ENCODE results near the gene RYR2.

RYR2 gene

DNA sequence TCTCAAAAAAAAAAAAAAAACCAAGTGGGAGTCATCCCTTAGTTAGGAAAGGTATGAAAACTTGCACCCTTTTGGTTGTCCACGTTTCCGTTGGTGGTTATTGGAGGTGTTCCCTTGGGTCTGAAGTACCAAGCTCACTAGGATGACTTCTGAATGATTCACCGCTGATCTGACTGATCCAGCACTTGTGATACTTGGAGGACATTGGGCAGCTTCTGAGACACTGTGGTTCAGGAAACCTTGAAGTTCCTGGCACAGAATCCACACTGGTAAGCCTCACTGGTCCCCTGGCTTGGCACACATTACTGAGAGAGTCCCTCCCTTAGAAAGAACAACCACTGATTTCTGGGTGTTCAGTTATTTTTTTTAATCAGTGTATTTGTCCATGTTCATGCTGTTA lies 91.9 kb downstream of the RYR2 start:
- Histone ChIP-seq H4K91ac (ENCODE audit: low read depth, low read length) (no peak overlapping the region), H3K18ac (ENCODE audit: low read length) (no peak overlapping the region), H3K4me3 (ENCODE audit: low read depth, low read length) (no peak overlapping the region), H3K36me3 (ENCODE audit: control insufficient read depth in 1 of 2, insufficient read depth in 2 of 2, low read length in 2 of 2) (peaks cover 0 to 3% of the 10 kb centered on the region in 2 experiments), H3K27ac (ENCODE audit: low read depth, low read length) (no peak overlapping the region), H4K8ac (ENCODE audit: low read depth, low read length) (no peak overlapping the region), H2AK5ac (ENCODE audit: low read length) (no peak overlapping the region), H3K14ac (ENCODE audit: low read length) (no peak overlapping the region), H3K27me3 (ENCODE audit: insufficient read depth, low read length) (no peaks in the 10 kb centered on the region), H3K79me1 (ENCODE audit: low read length) (no peaks in the 10 kb centered on the region), H3K9me3 (ENCODE audit: insufficient read depth, low read depth, low read length) (peaks cover 4% of the 10 kb centered on the region), H2BK120ac (ENCODE audit: insufficient read depth, low read length, poor library complexity) (no peak overlapping the region), H4K12ac (ENCODE audit: low read depth, low read length) (no peak overlapping the region), H2BK12ac (ENCODE audit: low read length) (no peak overlapping the region), H3K79me2 (ENCODE audit: control insufficient read depth, insufficient read depth, low read length, poor library complexity) (peaks cover 2% of the 10 kb centered on the region), H3K4me1 (ENCODE audit: control insufficient read depth in 1 of 2, insufficient read depth in 2 of 2, low read length in 2 of 2) (no peaks in the 10 kb centered on the region), H2AFZ (ENCODE audit: insufficient read depth, low read length, poor library complexity) (no peak overlapping the region), H2BK5ac (ENCODE audit: low read depth, low read length, poor library complexity) (no peak overlapping the region), H3K9ac (ENCODE audit: low read length) (no peak overlapping the region), H3K4me2 (ENCODE audit: low read length) (no peak overlapping the region), H3K23ac (ENCODE audit: low read length) (no peak overlapping the region), H3K4ac (ENCODE audit: low read depth, low read length) (no peak overlapping the region)
- no peak for DNase-seq
- no CpG with 5 or more reads among the region's 3 CpGs for WGBS (ENCODE audit: extremely low coverage, insufficient coverage, insufficient read length)

DNA sequence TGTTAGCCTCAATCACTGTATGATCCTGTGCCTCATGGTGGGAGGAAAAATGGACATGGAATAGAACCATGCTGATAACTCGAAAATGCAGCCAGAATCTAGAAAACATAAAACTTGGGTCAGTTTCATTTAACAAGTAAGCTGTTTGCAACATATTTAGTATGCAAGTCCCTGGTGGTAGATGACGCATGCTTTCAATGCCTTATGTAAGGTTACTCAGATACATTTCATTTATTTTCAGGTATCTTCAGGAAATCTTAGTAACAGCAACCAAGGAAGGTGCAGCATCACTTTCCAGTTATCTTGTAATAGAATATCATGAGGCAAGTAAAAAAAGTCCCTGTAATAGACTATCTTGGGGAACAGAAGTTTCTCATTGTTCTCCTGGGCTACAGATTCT lies 92.9 kb downstream of the RYR2 start:
- H3K9me3 ChIP-seq (ENCODE audit: insufficient read depth, low read depth, low read length): peaks cover 4% of the 10 kb centered on the region
- WGBS (ENCODE audit: extremely low coverage, insufficient coverage, insufficient read length): no CpG with 5 or more reads among the region's 2 CpGs
- no peaks in the 10 kb centered on the region for H3K79me1 ChIP-seq (ENCODE audit: low read length)
- no peak overlapping the region for H3K23ac ChIP-seq (ENCODE audit: low read length)
- no peaks in the 10 kb centered on the region for H3K4me1 ChIP-seq (ENCODE audit: control insufficient read depth in 1 of 2, insufficient read depth in 2 of 2, low read length in 2 of 2)
- peaks cover 0 to 3% of the 10 kb centered on the region in 2 experiments for H3K36me3 ChIP-seq (ENCODE audit: control insufficient read depth in 1 of 2, insufficient read depth in 2 of 2, low read length in 2 of 2)
- peaks cover 2% of the 10 kb centered on the region for H3K79me2 ChIP-seq (ENCODE audit: control insufficient read depth, insufficient read depth, low read length, poor library complexity)
- no peak overlapping the region for H4K12ac ChIP-seq (ENCODE audit: low read depth, low read length)
- no peak overlapping the region for H4K91ac ChIP-seq (ENCODE audit: low read depth, low read length)
- H3K4me3 ChIP-seq (ENCODE audit: low read depth, low read length): no peak overlapping the region
- H2BK12ac ChIP-seq (ENCODE audit: low read length): no peak overlapping the region
- no peak overlapping the region for H2AK5ac ChIP-seq (ENCODE audit: low read length)
- no peak for DNase-seq
- H2AFZ ChIP-seq (ENCODE audit: insufficient read depth, low read length, poor library complexity): no peak overlapping the region
- no peak overlapping the region for H3K4ac ChIP-seq (ENCODE audit: low read depth, low read length)
- H3K27me3 ChIP-seq (ENCODE audit: insufficient read depth, low read length): no peaks in the 10 kb centered on the region
- no peak overlapping the region for H3K18ac ChIP-seq (ENCODE audit: low read length)
- no peak overlapping the region for H3K14ac ChIP-seq (ENCODE audit: low read length)
- H3K27ac ChIP-seq (ENCODE audit: low read depth, low read length): no peak overlapping the region
- no peak overlapping the region for H3K4me2 ChIP-seq (ENCODE audit: low read length)
- H3K9ac ChIP-seq (ENCODE audit: low read length): no peak overlapping the region
- H4K8ac ChIP-seq (ENCODE audit: low read depth, low read length): no peak overlapping the region
- no peak overlapping the region for H2BK120ac ChIP-seq (ENCODE audit: insufficient read depth, low read length, poor library complexity)
- no peak overlapping the region for H2BK5ac ChIP-seq (ENCODE audit: low read depth, low read length, poor library complexity)

GRCh38 chr1:237138551-237138950 lies 96.6 kb downstream of the RYR2 start:
- Histone ChIP-seq H2AK5ac (ENCODE audit: low read length) (no peak overlapping the region), H3K4me3 (ENCODE audit: low read depth, low read length) (no peak overlapping the region), H3K4me2 (ENCODE audit: low read length) (no peak overlapping the region), H4K8ac (ENCODE audit: low read depth, low read length) (no peak overlapping the region), H3K23ac (ENCODE audit: low read length) (no peak overlapping the region), H3K18ac (ENCODE audit: low read length) (no peak overlapping the region), H3K14ac (ENCODE audit: low read length) (no peak overlapping the region), H2BK12ac (ENCODE audit: low read length) (no peak overlapping the region), H3K9ac (ENCODE audit: low read length) (no peak overlapping the region), H4K91ac (ENCODE audit: low read depth, low read length) (no peak overlapping the region), H3K4me1 (ENCODE audit: control insufficient read depth in 1 of 2, insufficient read depth in 2 of 2, low read length in 2 of 2) (no peaks in the 10 kb centered on the region), H2BK5ac (ENCODE audit: low read depth, low read length, poor library complexity) (no peak overlapping the region), H2AFZ (ENCODE audit: insufficient read depth, low read length, poor library complexity) (no peak overlapping the region), H3K4ac (ENCODE audit: low read depth, low read length) (no peak overlapping the region), H2BK120ac (ENCODE audit: insufficient read depth, low read length, poor library complexity) (no peak overlapping the region), H3K27ac (ENCODE audit: low read depth, low read length) (no peak overlapping the region), H3K9me3 (ENCODE audit: insufficient read depth, low read depth, low read length) (no peaks in the 10 kb centered on the region), H3K79me1 (ENCODE audit: low read length) (no peaks in the 10 kb centered on the region), H3K79me2 (ENCODE audit: control insufficient read depth, insufficient read depth, low read length, poor library complexity) (peaks cover 3% of the 10 kb centered on the region), H4K12ac (ENCODE audit: low read depth, low read length) (no peak overlapping the region), H3K27me3 (ENCODE audit: insufficient read depth, low read length) (no peaks in the 10 kb centered on the region), H3K36me3 (ENCODE audit: control insufficient read depth in 1 of 2, insufficient read depth in 2 of 2, low read length in 2 of 2) (no peaks in the 10 kb centered on the region)
- DNase-seq: no peak

DNA sequence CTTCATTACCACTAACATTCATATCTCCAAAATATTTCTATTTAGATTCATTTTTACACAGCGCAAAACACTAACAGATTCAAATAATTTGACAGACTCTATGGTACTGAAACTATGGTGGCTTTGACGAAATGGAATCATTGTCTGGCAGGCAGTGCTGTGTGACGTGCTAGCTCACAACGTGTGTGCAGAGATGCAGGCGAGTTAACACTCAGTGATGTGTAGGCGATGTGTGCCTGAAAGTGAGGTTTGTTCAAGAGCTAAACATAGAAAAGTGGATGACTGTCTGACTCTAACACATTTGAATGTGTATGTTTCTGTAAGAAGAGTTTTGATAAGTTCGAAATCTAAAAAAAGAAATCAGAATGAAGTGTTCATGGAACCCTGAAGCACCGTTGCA lies 97.7 kb downstream of the RYR2 start:
- no peak overlapping the region for H3K4ac ChIP-seq (ENCODE audit: low read depth, low read length)
- no peak overlapping the region for H3K27ac ChIP-seq (ENCODE audit: low read depth, low read length)
- H3K4me1 ChIP-seq (ENCODE audit: control insufficient read depth in 1 of 2, insufficient read depth in 2 of 2, low read length in 2 of 2): no peaks in the 10 kb centered on the region
- no CpG with 5 or more reads among the region's 8 CpGs for WGBS (ENCODE audit: extremely low coverage, insufficient coverage, insufficient read length)
- no peak overlapping the region for H2BK5ac ChIP-seq (ENCODE audit: low read depth, low read length, poor library complexity)
- H4K91ac ChIP-seq (ENCODE audit: low read depth, low read length): no peak overlapping the region
- H3K4me3 ChIP-seq (ENCODE audit: low read depth, low read length): no peak overlapping the region
- no peaks in the 10 kb centered on the region for H3K36me3 ChIP-seq (ENCODE audit: control insufficient read depth in 1 of 2, insufficient read depth in 2 of 2, low read length in 2 of 2)
- no peak overlapping the region for H4K12ac ChIP-seq (ENCODE audit: low read depth, low read length)
- no peak overlapping the region for H3K18ac ChIP-seq (ENCODE audit: low read length)
- H2BK12ac ChIP-seq (ENCODE audit: low read length): no peak overlapping the region
- no peak overlapping the region for H2AFZ ChIP-seq (ENCODE audit: insufficient read depth, low read length, poor library complexity)
- peaks cover 3% of the 10 kb centered on the region for H3K79me2 ChIP-seq (ENCODE audit: control insufficient read depth, insufficient read depth, low read length, poor library complexity)
- H3K9me3 ChIP-seq (ENCODE audit: insufficient read depth, low read depth, low read length): no peaks in the 10 kb centered on the region
- DNase-seq: no peak
- no peaks in the 10 kb centered on the region for H3K79me1 ChIP-seq (ENCODE audit: low read length)
- H3K9ac ChIP-seq (ENCODE audit: low read length): no peak overlapping the region
- H3K4me2 ChIP-seq (ENCODE audit: low read length): no peak overlapping the region
- H3K27me3 ChIP-seq (ENCODE audit: insufficient read depth, low read length): no peaks in the 10 kb centered on the region
- no peak overlapping the region for H2AK5ac ChIP-seq (ENCODE audit: low read length)
- H4K8ac ChIP-seq (ENCODE audit: low read depth, low read length): no peak overlapping the region
- H3K14ac ChIP-seq (ENCODE audit: low read length): no peak overlapping the region
- no peak overlapping the region for H2BK120ac ChIP-seq (ENCODE audit: insufficient read depth, low read length, poor library complexity)
- no peak overlapping the region for H3K23ac ChIP-seq (ENCODE audit: low read length)
